ENCODE results near the gene CCNB3.
"Not testable (repeated sequence)": the region's sequence is repeated elsewhere in the genome, so short reads cannot be mapped to it uniquely, and the experiment has no call there.

The CCNB3 gene, protein sequence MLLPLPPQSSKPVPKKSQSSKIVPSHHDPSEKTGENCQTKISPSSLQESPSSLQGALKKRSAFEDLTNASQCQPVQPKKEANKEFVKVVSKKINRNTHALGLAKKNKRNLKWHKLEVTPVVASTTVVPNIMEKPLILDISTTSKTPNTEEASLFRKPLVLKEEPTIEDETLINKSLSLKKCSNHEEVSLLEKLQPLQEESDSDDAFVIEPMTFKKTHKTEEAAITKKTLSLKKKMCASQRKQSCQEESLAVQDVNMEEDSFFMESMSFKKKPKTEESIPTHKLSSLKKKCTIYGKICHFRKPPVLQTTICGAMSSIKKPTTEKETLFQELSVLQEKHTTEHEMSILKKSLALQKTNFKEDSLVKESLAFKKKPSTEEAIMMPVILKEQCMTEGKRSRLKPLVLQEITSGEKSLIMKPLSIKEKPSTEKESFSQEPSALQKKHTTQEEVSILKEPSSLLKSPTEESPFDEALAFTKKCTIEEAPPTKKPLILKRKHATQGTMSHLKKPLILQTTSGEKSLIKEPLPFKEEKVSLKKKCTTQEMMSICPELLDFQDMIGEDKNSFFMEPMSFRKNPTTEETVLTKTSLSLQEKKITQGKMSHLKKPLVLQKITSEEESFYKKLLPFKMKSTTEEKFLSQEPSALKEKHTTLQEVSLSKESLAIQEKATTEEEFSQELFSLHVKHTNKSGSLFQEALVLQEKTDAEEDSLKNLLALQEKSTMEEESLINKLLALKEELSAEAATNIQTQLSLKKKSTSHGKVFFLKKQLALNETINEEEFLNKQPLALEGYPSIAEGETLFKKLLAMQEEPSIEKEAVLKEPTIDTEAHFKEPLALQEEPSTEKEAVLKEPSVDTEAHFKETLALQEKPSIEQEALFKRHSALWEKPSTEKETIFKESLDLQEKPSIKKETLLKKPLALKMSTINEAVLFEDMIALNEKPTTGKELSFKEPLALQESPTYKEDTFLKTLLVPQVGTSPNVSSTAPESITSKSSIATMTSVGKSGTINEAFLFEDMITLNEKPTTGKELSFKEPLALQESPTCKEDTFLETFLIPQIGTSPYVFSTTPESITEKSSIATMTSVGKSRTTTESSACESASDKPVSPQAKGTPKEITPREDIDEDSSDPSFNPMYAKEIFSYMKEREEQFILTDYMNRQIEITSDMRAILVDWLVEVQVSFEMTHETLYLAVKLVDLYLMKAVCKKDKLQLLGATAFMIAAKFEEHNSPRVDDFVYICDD (N-terminal part only)

DNA sequence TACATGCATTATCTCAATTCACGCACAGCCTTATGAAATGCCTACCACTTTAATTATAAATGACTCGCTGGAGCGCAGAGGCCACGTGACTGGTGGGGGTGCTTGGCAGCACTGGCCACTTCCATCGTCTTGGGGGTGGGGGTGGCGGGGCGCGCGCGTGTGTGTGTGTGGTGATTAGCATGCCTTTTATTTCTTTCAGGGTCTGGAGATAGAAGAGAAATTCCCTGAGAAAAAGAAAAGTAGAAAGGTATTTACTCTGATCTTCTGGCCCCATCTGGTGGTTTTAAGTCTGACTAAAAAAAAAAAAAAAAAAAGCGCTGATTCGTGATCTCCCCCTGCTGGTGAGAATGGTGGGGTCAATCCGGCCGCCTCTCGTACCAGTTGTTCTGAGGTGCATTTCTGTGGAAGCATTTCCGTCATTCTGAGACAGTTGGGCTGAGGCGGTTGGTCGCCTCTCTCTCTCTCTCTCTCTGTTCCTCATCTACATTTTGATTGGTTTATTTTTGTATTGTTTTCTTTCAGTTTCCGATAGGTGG lies at the start of gene CCNB3:
TSS of gene CCNB3 (plus strand) at position 402 of the 536 bp plus-strand sequence. CDS start 80,399 bp downstream, outside the sequence.
- peak; percentile 70 for DNase-seq (ENCODE audit: low spot score)

DNA sequence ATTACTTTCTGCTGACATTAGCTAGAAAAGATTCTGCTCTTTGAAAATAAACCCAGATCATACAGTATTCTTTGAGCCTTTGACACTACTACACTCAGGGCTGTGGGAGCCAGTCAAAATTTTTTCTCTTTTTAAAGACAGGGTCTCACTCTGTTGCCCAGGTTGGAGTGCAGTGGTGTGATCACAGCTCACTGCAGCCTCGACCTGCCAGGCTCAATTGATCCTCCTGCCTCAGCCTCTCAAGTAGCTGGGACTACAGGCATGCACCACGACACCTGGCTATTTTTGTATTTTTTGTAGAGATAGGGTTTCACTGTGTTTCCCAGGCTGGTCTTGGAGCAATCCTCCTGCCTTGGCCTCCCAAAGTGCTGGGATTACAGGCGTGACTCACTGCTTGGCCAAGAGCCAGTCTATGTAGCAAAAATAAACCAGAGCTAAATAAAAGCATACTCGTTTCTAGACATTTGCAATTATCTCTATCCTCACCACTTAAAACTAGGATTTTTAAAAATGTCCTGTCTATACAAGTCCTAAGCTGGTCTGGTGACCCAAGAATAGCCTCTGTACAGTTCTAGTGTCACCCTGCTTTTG lies 46.9 kb upstream of the CCNB3 start:
- no peak for DNase-seq (ENCODE audit: low spot score)

DNA sequence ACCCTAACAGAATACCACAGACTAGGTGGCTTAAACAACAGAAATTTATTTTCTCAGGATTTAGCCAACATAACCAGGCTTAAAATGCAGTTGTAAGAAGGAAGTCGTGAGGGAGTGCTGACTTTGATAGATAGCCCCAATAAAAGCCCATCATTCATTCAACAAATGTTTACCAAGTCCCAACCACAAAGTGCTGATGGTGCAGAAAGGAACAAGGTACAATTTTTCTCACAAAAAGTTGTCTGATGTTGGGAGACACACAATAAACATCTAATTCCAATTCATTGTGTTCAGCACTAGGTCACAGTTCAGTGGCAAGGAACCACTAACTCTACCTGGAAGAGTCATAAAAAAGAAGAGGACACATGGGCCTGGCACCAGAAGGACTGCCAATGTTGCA lies 46.0 kb upstream of the CCNB3 start:
- no peak for DNase-seq (ENCODE audit: low spot score)

DNA sequence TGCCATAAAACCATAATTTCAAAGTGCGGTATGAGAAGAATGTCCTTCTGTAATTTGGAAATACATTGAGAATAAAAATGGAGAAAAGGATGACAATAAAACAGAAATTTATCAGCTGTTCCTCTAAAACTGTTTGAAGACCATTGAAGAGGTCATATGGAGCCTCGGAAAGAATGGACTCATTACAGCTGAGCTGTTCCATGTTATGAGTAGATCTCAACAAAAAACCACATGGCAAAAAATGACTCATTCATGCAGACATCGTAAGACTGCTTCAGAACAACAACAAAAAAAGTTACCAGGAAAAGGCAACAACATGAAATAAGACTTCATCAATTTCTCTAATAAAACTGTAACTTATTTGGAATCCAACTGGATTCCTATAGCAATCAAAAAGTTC lies 43.4 kb upstream of the CCNB3 start:
- no peak for DNase-seq (ENCODE audit: low spot score)

DNA sequence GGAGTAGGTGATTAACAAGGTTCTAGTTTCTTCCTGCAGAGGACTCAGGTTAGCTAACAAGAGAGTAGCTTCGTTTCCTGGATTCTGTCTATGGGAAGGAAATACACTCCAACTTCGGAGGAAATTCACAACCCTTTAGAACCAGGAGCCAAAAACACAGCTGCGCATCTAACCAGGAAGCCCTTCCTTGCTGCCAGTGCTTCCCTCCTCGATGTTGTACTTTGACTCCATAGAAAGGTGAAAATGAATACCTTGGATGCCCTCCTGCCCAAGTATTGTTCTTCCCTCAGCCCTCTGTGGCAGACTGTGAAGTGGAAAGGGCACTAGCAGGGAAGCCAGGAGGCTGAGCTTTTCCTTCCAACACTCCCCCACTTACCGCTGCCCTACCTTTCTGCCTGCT lies 38.8 kb upstream of the CCNB3 start:
- DNase-seq (ENCODE audit: low spot score), result no peak

DNA sequence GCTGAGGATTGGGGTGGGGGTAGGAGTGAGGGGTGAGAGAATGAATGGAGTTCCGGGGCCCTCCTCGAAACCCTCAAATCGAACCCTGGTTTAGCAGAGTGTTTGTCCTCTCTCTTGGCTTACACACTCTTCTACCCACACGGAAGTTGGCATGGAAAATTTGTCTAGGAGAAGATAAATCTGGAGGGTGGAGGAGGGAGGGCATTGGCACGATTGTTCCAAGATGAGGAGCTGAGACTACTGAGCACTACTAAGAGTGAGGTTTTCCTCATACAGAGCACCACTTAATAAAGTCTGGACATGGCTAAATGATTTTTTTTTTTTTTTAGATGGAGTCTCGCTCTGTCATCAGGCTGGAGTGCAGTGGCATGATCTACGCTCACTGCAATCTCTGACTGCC lies 37.2 kb upstream of the CCNB3 start:
- no peak for DNase-seq (ENCODE audit: low spot score)

DNA sequence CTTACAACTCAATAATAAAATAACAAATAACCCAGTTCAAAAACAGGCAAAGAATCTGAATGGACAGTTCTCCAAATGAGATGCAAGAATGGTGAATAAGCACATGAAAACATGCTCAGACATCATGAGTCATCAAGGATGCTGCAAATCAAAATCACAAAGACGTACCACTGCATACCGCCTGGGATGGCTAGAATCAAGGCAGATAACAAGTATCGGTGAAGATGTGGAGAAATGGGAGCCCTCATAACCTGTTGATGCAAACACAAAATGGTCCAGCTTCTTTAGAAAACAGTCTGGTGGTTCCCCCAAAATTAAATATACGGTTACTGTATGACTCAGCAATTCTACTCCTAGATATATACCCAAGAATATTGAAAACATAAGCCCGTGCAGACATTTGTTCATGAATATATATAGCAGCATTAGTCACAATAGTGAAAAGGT lies 36.3 kb upstream of the CCNB3 start:
- DNase-seq (ENCODE audit: low spot score), result peak; percentile 9

DNA sequence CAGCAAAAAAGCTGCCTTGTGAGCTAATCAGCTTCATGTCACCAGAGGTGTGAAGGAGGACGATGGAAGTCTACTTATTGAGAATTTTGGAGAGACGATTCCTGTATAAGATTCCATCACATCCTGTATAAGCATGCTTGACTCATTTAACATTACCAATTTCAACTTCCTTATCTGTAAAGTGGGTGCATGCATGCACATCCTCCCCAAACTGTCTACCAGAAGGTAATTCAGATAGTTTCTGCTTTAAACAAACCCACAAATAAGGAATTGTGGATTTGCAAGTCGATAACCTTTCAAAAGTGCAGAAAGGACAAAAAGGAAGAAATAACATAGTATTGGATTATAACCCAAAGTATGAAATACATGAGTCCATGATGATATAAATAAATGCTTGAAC lies 34.8 kb upstream of the CCNB3 start:
- DNase-seq (ENCODE audit: low spot score), result no peak

DNA sequence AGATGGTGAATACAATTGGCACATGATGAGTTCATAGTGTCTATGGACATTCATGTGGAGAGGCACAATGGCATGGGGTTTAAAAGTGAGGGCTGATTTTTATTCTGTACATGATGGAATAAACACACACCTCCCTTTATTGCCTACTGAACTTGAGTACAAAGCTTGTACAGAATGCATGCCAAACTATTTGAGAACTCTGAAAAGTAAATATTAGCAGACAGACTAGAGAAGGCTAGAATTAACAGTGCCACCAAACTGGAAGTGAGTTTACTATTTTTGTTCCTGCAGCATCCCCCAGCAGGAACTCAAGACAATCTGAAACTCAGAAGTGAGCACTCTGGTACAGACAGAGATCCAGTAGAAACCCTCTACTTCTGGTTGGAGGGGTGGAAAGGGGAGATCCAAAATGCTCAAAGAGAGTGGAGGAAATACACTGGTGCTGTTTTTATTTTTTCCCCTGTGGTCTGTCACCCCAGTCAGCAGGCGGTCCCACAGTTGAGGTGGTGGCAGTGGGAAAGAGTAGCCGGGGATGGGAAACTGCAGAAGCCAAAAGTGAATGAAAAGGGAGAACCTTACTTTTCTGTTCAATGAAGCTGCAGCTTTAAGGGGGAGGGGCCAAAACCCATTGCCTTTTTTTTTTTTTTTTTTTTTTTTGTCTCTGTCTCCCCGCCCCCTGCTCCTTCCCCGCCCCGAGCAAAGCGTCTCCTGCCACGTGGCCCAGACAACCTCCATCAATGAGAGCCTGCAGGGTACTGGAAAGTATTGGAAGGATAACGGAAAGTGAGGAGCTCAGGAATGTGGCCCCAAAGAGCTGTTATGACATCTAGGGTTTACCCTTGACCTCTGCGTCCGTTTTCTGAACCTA lies 24.3 kb upstream of the CCNB3 start:
- DNase-seq (ENCODE audit: low spot score), result no peak

DNA sequence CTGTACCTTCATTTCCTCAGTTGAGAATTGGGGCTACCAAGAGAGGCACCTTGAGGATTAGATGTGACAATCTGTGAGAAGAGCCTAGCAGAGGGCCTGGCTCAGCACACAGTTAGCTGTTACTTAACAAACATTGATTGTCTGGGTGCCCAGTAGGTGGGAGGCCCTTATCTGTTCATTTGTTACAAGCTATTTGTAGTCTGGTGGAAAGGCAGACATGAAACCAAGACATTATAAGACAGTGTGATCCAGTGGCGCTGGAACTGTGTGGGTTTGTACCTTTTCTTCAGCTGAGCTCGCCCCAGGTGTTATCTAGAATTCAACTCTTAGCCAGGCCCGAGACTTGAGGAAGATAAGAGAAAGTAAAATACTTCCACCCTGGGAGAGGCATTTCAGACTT lies 20.7 kb upstream of the CCNB3 start:
- no peak for DNase-seq (ENCODE audit: low spot score)

DNA sequence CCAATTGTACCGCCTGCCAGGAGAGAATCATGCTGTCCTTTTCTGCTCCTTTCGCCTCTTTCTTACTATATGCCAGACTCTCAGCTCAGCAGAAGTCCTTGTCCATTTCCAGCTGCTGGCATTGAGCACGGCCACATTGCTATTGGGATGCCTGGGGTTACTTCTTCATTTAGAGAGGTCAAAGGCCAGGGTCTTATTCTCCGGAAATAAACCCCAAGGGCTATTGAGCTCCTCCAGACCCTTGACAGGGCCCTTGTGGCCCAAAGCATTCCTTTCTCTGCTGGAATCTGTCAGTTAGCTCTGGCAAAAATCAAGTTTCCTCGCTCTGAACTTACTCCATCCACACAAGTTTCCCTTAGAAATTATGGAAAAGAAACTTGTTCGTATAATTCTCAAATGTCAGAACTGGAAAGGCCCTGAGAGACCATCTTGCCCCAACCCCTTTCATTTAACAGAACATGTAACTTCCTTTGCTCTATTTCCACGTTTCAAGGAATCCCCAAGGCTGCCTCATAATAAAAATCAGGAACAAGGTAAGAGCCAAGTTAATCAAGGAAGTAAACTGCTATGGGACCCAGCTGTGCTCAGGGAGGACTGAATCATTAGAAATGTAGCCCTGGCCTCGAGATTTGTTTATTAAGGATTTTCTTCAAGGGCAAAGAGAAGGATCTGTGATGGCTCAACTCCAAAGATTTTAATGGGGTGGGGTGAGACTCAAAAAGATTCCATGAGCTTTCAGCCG lies 15.5 kb upstream of the CCNB3 start:
- no peak for DNase-seq (ENCODE audit: low spot score)

DNA sequence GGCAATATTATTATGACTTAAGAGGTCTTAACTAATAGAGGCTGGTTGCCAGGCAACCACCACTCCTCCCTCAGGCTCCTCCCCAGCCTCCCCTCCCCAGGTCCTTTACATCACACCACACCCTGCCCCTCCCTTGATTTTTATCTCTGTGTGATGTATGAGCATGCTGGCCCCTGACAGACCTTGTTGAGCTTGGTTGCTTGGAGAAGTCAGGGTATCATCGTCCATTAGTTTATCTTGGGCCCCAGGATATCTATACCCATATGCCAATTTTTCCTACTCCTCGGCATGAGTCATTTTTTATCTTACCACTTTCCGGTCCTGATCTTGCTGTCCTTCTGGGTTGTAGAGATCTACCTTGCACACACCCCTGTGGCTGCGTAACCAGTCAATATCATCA lies 6.2 kb upstream of the CCNB3 start:
- DNase-seq (ENCODE audit: low spot score), result peak; percentile 51

DNA sequence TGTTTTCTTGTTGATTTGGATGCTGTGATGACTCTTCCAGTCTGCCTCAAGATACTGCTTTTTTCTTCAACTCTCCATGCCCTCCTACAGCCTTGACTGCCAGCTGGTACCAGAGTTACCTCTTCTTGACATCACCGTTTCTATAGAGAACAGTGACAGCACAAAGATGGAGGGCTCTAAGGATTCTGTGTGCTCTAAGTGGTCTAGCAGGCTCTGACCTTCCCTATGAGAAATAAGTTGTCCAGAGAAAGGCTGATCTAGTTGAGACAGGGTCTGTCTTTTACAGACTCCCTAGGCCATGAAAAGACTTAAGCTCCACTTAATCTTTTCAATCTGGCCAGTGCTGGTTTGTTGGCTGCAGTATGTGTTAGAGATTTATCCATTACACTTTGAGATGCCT lies 3.7 kb upstream of the CCNB3 start, which contains the start of gene AKAP4:
TSS of gene AKAP4 (minus strand) at position 101 of the 400 bp plus-strand sequence. CDS start 118 bp downstream, outside the sequence.
- DNase-seq (ENCODE audit: low spot score), result no peak

DNA sequence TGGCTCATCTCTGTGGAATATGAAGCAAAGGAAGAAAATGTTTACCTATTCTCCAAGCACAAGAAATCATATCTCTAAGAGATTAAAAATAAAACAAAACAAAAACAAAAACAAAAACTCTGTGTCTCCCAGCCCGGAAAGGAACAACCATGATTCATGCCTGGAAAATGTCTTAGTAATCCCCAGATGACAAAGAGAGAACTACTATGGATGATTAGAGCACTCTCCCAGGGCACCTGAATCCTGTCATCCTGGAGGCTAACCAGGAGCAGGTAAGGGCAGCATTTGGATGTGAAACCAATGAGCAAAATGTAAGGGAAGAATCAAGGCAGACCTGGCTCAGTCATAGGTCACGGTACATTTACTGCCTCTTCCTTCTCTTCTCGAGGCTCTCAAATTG lies 2.0 kb upstream of the CCNB3 start:
- DNase-seq (ENCODE audit: low spot score), result no peak

DNA sequence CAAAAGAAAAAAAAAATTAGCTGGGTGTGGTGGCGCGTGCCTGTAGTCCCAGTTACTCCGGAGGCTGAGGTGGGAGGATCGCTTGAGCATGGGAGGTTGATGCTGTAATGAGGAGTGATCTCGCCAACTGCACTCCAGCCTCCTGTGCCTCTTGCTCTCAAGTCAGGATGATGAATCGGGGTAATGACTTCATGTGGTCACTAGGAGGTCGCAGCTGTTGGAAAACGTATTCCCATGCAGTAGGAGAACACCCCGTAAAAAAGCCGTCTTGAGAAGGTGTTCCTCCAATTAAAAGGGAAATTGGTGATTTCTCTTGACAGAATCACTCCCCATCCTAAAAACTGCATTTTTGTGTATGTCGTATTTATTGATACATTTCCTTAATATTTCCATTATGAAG lies 2.2 kb downstream of the CCNB3 start:
- no peak for DNase-seq (ENCODE audit: low spot score)

DNA sequence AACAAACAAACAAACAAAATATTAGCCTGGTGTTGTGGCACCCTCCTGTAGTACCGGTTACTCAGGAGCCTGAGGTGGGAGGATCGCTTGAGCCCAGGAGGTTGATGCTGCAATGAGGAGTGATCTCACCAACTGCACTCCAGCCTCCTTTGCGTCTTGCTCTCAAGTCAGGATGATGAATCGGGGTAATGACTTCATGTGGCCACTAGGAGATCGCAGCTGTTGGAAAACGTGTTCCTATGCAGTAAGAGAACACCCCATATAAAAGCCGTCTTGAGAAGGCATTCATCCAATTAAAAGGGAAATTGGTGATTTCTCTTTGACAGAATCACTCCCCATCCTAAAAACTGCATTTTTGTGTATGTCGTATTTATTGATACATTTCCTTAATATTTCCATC lies 6.9 kb downstream of the CCNB3 start:
- DNase-seq (ENCODE audit: low spot score), result no peak

DNA sequence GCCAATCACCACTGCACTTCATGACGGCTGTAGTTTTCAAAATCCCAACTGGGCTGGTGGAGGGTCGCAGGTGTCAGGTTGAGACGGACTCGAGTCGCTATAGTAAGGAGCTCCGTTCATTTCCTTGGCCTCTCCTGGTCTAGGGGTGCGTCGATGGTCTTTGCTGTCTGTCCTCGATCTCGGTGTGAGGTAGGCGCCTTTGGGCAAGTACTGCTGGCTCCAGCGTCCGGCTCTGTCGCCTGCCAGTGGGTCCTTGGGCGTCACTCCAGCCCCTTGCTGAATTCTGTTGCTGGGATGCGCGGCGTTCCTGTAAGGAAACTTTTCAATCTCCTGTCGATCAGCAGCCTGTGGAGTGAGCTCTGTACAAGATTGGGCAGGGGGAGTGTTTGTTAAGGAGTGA lies 76.7 kb downstream of the CCNB3 start:
- DNase-seq (ENCODE audit: low spot score), result no peak

DNA sequence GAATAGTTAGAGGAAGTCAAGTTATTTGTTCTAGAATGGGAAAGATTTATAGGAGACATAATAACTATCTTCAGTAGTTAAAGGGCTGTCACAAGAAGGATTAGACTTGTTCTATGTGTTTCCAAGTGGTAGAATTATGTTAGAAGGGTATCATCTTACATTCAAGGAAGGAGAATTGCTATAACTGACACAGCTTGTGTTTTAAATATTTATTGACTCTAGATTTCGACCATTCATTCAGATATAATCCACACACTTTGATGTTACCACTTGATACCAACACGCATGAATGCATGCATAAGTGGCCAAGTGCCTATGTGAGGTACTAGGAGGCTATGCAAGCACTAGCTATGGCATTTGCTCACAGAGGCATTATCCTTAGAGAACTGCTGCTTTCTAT lies 122.7 kb downstream of the CCNB3 start:
- DNase-seq (ENCODE audit: low spot score), result no peak

DNA sequence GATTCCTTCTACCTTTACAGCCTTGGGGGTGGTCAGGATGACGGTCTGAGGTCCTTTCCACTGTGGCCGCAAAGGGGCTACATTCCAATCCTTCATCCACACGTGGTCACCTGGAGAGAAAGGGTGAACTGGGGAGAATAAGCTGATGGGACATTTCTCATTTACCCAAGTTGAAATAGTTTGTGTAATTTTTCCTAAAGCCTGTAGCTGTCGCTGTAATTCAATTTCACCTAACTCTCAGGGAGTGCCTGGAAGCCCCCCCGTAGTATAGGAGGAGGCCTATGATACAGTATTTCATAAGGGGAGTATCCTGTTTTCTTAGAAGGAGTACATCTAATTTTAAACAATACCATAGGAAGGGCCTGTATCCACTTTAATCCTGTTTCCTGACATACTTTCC lies 128.1 kb downstream of the CCNB3 start:
- not testable (repeated sequence) for DNase-seq (ENCODE audit: low spot score)

DNA sequence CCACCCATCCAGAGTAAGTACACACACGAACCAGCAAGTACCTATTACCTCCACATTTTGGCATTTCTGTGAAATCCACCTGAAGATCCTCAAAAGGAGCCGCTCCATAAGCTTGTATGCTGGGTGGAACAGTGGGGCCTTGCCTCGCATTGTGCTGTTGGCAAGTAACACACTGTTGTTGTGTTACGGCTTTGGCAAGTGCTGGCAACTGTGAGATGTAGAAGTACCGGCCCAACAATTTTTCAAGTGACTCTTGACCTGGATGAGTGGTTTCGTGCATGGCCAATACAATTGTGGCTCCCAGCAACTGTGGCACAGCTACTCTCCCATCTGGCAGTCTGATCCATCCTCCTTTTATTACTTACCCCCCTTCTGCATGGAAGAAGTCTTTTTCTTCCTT lies 128.7 kb downstream of the CCNB3 start:
- no peak for DNase-seq (ENCODE audit: low spot score)

Data from hematopoietic multipotent progenitor cell treated with erythropoietin and hydrocortisone succinate and interleukin-3 and kit ligand, for 17 days (in vitro differentiated cells).